HL-60 (cell line): ENCODE data around the gene KRT82.

ENCODE experiments used
- CTCF ChIP-seq: IDR thresholded peaks from one replicate; pipeline ENCODE4 v1.5.1; 2011; ENCODE audit warnings: low read length, control low read depth, inconsistent platforms; ENCODE audit not compliant: insufficient read depth
- GABPA ChIP-seq: IDR thresholded peaks from 2 replicates; pipeline ENCODE4 v1.6.1; 2012; ENCODE audit warnings: low read depth
- POLR2AphosphoS5 ChIP-seq: IDR thresholded peaks from 2 replicates; pipeline ENCODE4 v1.6.1; 2012; ENCODE audit warnings: low read depth
- SPI1 ChIP-seq: IDR thresholded peaks from 2 replicates; pipeline ENCODE4 v1.6.1; 2012; ENCODE audit warnings: low read depth, mild to moderate bottlenecking, borderline replicate concordance
- TF ChIP-seq, protein P1 (sequence below): IDR thresholded peaks from 2 replicates; pipeline ENCODE4 v1.6.1; 2012; ENCODE audit warnings: low read depth; ENCODE audit not compliant: insufficient replicate concordance

GRCh38 chr12:52353766-52354165 lies 52.4 kb downstream of the KRT82 start:
- TF ChIP-seq, protein P1, sequence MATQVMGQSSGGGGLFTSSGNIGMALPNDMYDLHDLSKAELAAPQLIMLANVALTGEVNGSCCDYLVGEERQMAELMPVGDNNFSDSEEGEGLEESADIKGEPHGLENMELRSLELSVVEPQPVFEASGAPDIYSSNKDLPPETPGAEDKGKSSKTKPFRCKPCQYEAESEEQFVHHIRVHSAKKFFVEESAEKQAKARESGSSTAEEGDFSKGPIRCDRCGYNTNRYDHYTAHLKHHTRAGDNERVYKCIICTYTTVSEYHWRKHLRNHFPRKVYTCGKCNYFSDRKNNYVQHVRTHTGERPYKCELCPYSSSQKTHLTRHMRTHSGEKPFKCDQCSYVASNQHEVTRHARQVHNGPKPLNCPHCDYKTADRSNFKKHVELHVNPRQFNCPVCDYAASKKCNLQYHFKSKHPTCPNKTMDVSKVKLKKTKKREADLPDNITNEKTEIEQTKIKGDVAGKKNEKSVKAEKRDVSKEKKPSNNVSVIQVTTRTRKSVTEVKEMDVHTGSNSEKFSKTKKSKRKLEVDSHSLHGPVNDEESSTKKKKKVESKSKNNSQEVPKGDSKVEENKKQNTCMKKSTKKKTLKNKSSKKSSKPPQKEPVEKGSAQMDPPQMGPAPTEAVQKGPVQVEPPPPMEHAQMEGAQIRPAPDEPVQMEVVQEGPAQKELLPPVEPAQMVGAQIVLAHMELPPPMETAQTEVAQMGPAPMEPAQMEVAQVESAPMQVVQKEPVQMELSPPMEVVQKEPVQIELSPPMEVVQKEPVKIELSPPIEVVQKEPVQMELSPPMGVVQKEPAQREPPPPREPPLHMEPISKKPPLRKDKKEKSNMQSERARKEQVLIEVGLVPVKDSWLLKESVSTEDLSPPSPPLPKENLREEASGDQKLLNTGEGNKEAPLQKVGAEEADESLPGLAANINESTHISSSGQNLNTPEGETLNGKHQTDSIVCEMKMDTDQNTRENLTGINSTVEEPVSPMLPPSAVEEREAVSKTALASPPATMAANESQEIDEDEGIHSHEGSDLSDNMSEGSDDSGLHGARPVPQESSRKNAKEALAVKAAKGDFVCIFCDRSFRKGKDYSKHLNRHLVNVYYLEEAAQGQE: no peak
- TF ChIP-seq CTCF (no peak), SPI1 (no peak), GABPA (no peak), POLR2AphosphoS5 (no peak)
